ENCODE data around the gene FGF6. TPM values are rescaled to one million over a fixed set of nuclear protein-coding genes. Genes with fewer than 3 reads are reported as not detected.
A peak's percentile ranks its signal among the peaks of the same experiment; 100 is the strongest.

The FGF6 gene
- total and polyA plus RNA-seq, 2 of the 13 experiments (the other 11 are each of a cell fraction or from before 2014, with no cell fraction given): not detected

GRCh38 chr12:4486049-4486699 is 40.6 kb upstream of the FGF6 start (continued):
- TF ChIP-seq ZKSCAN1 (IDR thresholded peaks at IDR 0.05; ENCODE audit: low read length) (no peak), AHDC1 (CRISPR knock-in tag; IDR thresholded peaks at IDR 0.05; ENCODE audit: borderline replicate concordance) (peak; percentile 92; the same call in 1 of the 2 replicates), FOXP4 (CRISPR knock-in tag; IDR thresholded peaks at IDR 0.05) (peak; percentile 88), GABPA (IDR thresholded peaks at IDR 0.05; ENCODE audit: low read depth, low read length) (no peak), GABPA (CRISPR knock-in tag; IDR thresholded peaks at IDR 0.05; ENCODE audit: low read depth) (peak; percentile 23; the same call in 1 of the 2 replicates), SMAD3 (CRISPR knock-in tag; IDR thresholded peaks at IDR 0.05) (peak; percentile 61; the same call in 1 of the 2 replicates), RERE (CRISPR knock-in tag; IDR thresholded peaks at IDR 0.05; ENCODE audit: low read depth) (peak; percentile 78), ATF6 (CRISPR knock-in tag; conservative IDR thresholded peaks at IDR 0.05) (no peak), ZNF224 (CRISPR knock-in tag; IDR thresholded peaks at IDR 0.05) (no peak), MIXL1 (CRISPR knock-in tag; IDR thresholded peaks at IDR 0.05) (peak; percentile 70; the same call in 1 of the 2 replicates), THAP11 (CRISPR knock-in tag; IDR thresholded peaks at IDR 0.05) (peak; percentile 38; the same call in 1 of the 2 replicates), SKI (IDR thresholded peaks at IDR 0.05; ENCODE audit: partially characterized antibody) (peak; percentile 46)
